H9 (cell line): ENCODE results near the gene PALD1. TPM values are rescaled to one million over a fixed set of nuclear protein-coding genes. Genes with fewer than 3 reads are reported as not detected.

ENCODE experiments used
- DNase-seq: peaks from one replicate; pipeline ENCODE4 v3.0.0-alpha.2; 2017
- H2AFZ ChIP-seq: one replicate; pipeline ENCODE4 v1.6.1; 2013; ENCODE audit warnings: mild to moderate bottlenecking, low read length, control low read depth, moderate library complexity
- H2AK5ac ChIP-seq: 2 replicates; pipeline ENCODE4 v1.6.1; 2013; ENCODE audit warnings: low read length, control low read depth, mixed read lengths; ENCODE audit not compliant: insufficient read length
- H2BK120ac ChIP-seq: one replicate; pipeline ENCODE4 v1.6.1; 2013; ENCODE audit warnings: low read depth, mild to moderate bottlenecking, low read length, control low read depth, inconsistent platforms; ENCODE audit not compliant: poor library complexity, severe bottlenecking
- H2BK12ac ChIP-seq: 2 replicates; pipeline ENCODE4 v1.6.1; 2013; ENCODE audit warnings: low read length, control low read depth, mixed read lengths, low read depth; ENCODE audit not compliant: insufficient read length
- H2BK15ac ChIP-seq: 2 replicates; pipeline ENCODE4 v1.6.1; 2013; ENCODE audit warnings: low read depth, low read length, control low read depth
- H2BK20ac ChIP-seq: one replicate; pipeline ENCODE4 v1.6.1; 2013; ENCODE audit warnings: low read depth, mild to moderate bottlenecking, low read length, control low read depth, inconsistent platforms; ENCODE audit not compliant: poor library complexity, severe bottlenecking
- H2BK5ac ChIP-seq: 2 replicates; pipeline ENCODE4 v1.6.1; 2013; ENCODE audit warnings: low read length, control low read depth, mixed read lengths; ENCODE audit not compliant: insufficient read length
- H3K14ac ChIP-seq: 2 replicates; pipeline ENCODE4 v1.6.1; 2013; ENCODE audit warnings: low read length, control low read depth; ENCODE audit not compliant: insufficient read depth
- H3K18ac ChIP-seq: 2 replicates; pipeline ENCODE4 v1.6.1; 2013; ENCODE audit warnings: low read depth, mild to moderate bottlenecking, mixed read lengths, low read length, control low read depth; ENCODE audit not compliant: insufficient read length
- H3K23ac ChIP-seq: 2 replicates; pipeline ENCODE4 v1.6.1; 2013; ENCODE audit warnings: low read length, control low read depth, mixed read lengths, low read depth; ENCODE audit not compliant: insufficient read length
- H3K23me2 ChIP-seq: 2 replicates; pipeline ENCODE4 v1.6.1; 2013; ENCODE audit warnings: low read depth, mild to moderate bottlenecking, mixed read lengths, low read length, control low read depth; ENCODE audit not compliant: insufficient read length, poor library complexity, severe bottlenecking
- H3K27ac ChIP-seq: 2 replicates; pipeline ENCODE4 v1.5.1; 2013; ENCODE audit warnings: low read length, control low read depth, mixed read lengths, low read depth; ENCODE audit not compliant: insufficient read length
- H3K27me3 ChIP-seq: 2 replicates; pipeline ENCODE4 v1.6.1; 2013; ENCODE audit warnings: low read length, control low read depth, inconsistent platforms; ENCODE audit not compliant: insufficient read depth
- H3K4ac ChIP-seq: 2 replicates; pipeline ENCODE4 v1.6.1; 2013; ENCODE audit warnings: low read depth, mild to moderate bottlenecking, control low read depth, inconsistent platforms, low read length, moderate library complexity
- H3K4me1 ChIP-seq: 2 replicates; pipeline ENCODE4 v1.6.1; 2013; ENCODE audit warnings: low read length, control low read depth, inconsistent platforms; ENCODE audit not compliant: insufficient read depth
- H3K4me2 ChIP-seq: 2 replicates; pipeline ENCODE4 v1.6.1; 2013; ENCODE audit warnings: low read length, control low read depth, mixed read lengths; ENCODE audit not compliant: insufficient read length, insufficient read depth
- H3K56ac ChIP-seq: 2 replicates; pipeline ENCODE4 v1.6.1; 2013; ENCODE audit warnings: low read depth, mild to moderate bottlenecking, mixed read lengths, low read length, control low read depth; ENCODE audit not compliant: insufficient read length
- H3K79me1 ChIP-seq: 2 replicates; pipeline ENCODE4 v1.6.1; 2013; ENCODE audit warnings: low read depth, mild to moderate bottlenecking, moderate library complexity, low read length, control low read depth, inconsistent platforms; ENCODE audit not compliant: insufficient read depth, poor library complexity, severe bottlenecking
- H3K79me2 ChIP-seq: 2 replicates; pipeline ENCODE4 v1.6.1; 2013; ENCODE audit warnings: low read length, control low read depth, inconsistent platforms; ENCODE audit not compliant: insufficient read depth
- H3K9ac ChIP-seq: 2 replicates; pipeline ENCODE4 v1.6.1; 2013; ENCODE audit warnings: low read length, control low read depth, mixed read lengths; ENCODE audit not compliant: insufficient read length; ENCODE audit errors: extremely low read depth
- H3K9me3 ChIP-seq: one replicate; pipeline ENCODE4 v1.6.1; 2013; ENCODE audit warnings: low read depth, low read length, inconsistent platforms; ENCODE audit not compliant: control insufficient read depth
- H3T11ph ChIP-seq: one replicate; pipeline ENCODE4 v1.6.1; 2013; ENCODE audit warnings: mild to moderate bottlenecking, low read length, control low read depth, inconsistent platforms
- H4K20me1 ChIP-seq: one replicate; pipeline ENCODE4 v1.6.1; 2013; ENCODE audit not compliant: control insufficient read depth, insufficient read length, insufficient read depth
- H4K5ac ChIP-seq: 2 replicates; pipeline ENCODE4 v1.6.1; 2013; ENCODE audit warnings: low read depth, mild to moderate bottlenecking, mixed read lengths, low read length, control low read depth; ENCODE audit not compliant: insufficient read length
- H4K8ac ChIP-seq: replicated peaks from 2 replicates; pipeline ENCODE4 v1.6.1; 2013; ENCODE audit warnings: low read length, control low read depth, mixed read lengths, low read depth; ENCODE audit not compliant: insufficient read length
- H4K91ac ChIP-seq: 2 replicates; pipeline ENCODE4 v1.6.1; 2013; ENCODE audit warnings: low read depth, mild to moderate bottlenecking, moderate library complexity, mixed read lengths, low read length, control low read depth; ENCODE audit not compliant: insufficient read length
- H3K27ac Mint-ChIP-seq, 3 experiments: 2 replicates in 2 of 3; 3 replicates in 1 of 3; pipeline ENCODE4 v1.8.0; 2020 to 2021; ENCODE audit warnings: mixed read lengths in 3 of 3, mild to moderate bottlenecking in 1 of 3, moderate library complexity in 1 of 3
- H3K27me3 Mint-ChIP-seq: 2 replicates; pipeline ENCODE4 v1.8.0; 2021; ENCODE audit warnings: low read depth, mild to moderate bottlenecking, moderate library complexity, mixed read lengths
- H3K36me3 Mint-ChIP-seq, 3 experiments: 2 replicates in 2 of 3; 3 replicates in 1 of 3; pipeline ENCODE4 v1.8.0; 2020 to 2021; ENCODE audit warnings: low read depth in 3 of 3, mixed read lengths in 3 of 3; ENCODE audit not compliant: insufficient read depth in 1 of 3
- H3K4me1 Mint-ChIP-seq, 2 experiments: 2 replicates each; pipeline ENCODE4 v1.8.0; 2020; ENCODE audit warnings: mixed read lengths in 2 of 2
- H3K4me3 Mint-ChIP-seq, 2 experiments: 2 replicates in 1 of 2; 3 replicates in 1 of 2; pipeline ENCODE4 v1.8.0; 2020 to 2021; ENCODE audit warnings: mild to moderate bottlenecking in 2 of 2, mixed read lengths in 2 of 2, moderate library complexity in 1 of 2
- H3K9me3 Mint-ChIP-seq, 2 experiments: 2 replicates in 1 of 2; 3 replicates in 1 of 2; pipeline ENCODE4 v1.8.0; 2020; ENCODE audit warnings: mild to moderate bottlenecking in 2 of 2, mixed read lengths in 2 of 2, moderate library complexity in 1 of 2
- WGBS: extraction: QIAGEN DNeasy Blood & Tissue Kit; methylation state at CpG from one replicate; pipeline ENCODE4 v1.1.7; 2013; ENCODE audit warnings: missing lambda C conversion rate, low lambda C conversion rate, mixed read lengths; ENCODE audit not compliant: insufficient read length; ENCODE audit errors: extremely low coverage; 5-methylcytosine and 5-hydroxymethylcytosine counted together
- total RNA-seq: library from RNA; stranded (reverse); gene quantifications from 2 replicates; pipeline ENCODE4 v1.2.1, GENCODE V29; 2021
- TF ChIP-seq, protein P1 (sequence below): fragments of 200-600 bp; sonication (generic); conservative IDR thresholded peaks from 3 replicates; pipeline ENCODE4 v1.8.0; 2021; ENCODE audit warnings: antibody characterized with exemption, mild to moderate bottlenecking

PALD1 gene
- total RNA-seq, 1 experiment from 2014 or later, result 21.1 TPM

- no peak overlapping the region for H2BK12ac ChIP-seq
- H2BK20ac ChIP-seq, result no peak overlapping the region
- H2BK15ac ChIP-seq, result no peak overlapping the region
- no peaks in the 10 kb centered on the region for H3K9me3 Mint-ChIP-seq
- H3K4me2 ChIP-seq, result no peak overlapping the region
- no peak overlapping the region for H2AFZ ChIP-seq
- no peak overlapping the region for H3T11ph ChIP-seq
- H3K79me1 ChIP-seq, result no peaks in the 10 kb centered on the region
- peaks cover 0 to 8% of the 10 kb centered on the region in 2 experiments; a peak in 3 of 4 replicates for H3K4me1 Mint-ChIP-seq
- no peaks in the 10 kb centered on the region for H3K9me3 ChIP-seq
- H3K4ac ChIP-seq, result no peak overlapping the region
- no peak overlapping the region for H4K91ac ChIP-seq
- no peak overlapping the region for H3K4me3 Mint-ChIP-seq
- H4K5ac ChIP-seq, result no peak overlapping the region
- no peak overlapping the region for H3K27ac ChIP-seq
- no peak overlapping the region; the same call in 1 of the 2 replicates for H3K14ac ChIP-seq
- no peak for DNase-seq
- no peak overlapping the region for H3K23ac ChIP-seq
- H3K27me3 ChIP-seq, result no peaks in the 10 kb centered on the region
- no peak overlapping the region for H2BK5ac ChIP-seq
- no peaks in the 10 kb centered on the region for H3K4me1 ChIP-seq
- no peak overlapping the region for H3K18ac ChIP-seq
- whole genome bisulfite sequencing, result no CpG with 5 or more reads among the region's 18 CpGs
- no peaks in the 10 kb centered on the region for H4K20me1 ChIP-seq
- H4K8ac ChIP-seq, result no peak overlapping the region
- H3K27ac Mint-ChIP-seq, result peak overlapping the region in 2 of 3 experiments; percentile 75 to 79; a peak in 3 of 7 replicates
- H3K36me3 Mint-ChIP-seq, result peaks cover 0 to 6% (median 0%) of the 10 kb centered on the region in 3 experiments; a peak in 3 of 7 replicates
- H3K56ac ChIP-seq, result no peak overlapping the region
- H2BK120ac ChIP-seq, result no peak overlapping the region
- H3K27me3 Mint-ChIP-seq, result no peaks in the 10 kb centered on the region
- no peaks in the 10 kb centered on the region for H3K23me2 ChIP-seq
- TF ChIP-seq, protein P1, sequence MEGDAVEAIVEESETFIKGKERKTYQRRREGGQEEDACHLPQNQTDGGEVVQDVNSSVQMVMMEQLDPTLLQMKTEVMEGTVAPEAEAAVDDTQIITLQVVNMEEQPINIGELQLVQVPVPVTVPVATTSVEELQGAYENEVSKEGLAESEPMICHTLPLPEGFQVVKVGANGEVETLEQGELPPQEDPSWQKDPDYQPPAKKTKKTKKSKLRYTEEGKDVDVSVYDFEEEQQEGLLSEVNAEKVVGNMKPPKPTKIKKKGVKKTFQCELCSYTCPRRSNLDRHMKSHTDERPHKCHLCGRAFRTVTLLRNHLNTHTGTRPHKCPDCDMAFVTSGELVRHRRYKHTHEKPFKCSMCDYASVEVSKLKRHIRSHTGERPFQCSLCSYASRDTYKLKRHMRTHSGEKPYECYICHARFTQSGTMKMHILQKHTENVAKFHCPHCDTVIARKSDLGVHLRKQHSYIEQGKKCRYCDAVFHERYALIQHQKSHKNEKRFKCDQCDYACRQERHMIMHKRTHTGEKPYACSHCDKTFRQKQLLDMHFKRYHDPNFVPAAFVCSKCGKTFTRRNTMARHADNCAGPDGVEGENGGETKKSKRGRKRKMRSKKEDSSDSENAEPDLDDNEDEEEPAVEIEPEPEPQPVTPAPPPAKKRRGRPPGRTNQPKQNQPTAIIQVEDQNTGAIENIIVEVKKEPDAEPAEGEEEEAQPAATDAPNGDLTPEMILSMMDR, result no peak
- H3K9ac ChIP-seq, result no peak overlapping the region
- no peak overlapping the region for H2AK5ac ChIP-seq
- H3K79me2 ChIP-seq, result no peaks in the 10 kb centered on the region
Measured at GRCh38 chr10:70565556-70566514, 87.3 kb downstream of the PALD1 start.
